OCI-LY1 (cell line): ENCODE measurements around the gene TLCD4.

Source experiments
- H2AFZ ChIP-seq: fragments of 200-600 bp; sonication (generic), shearing (Covaris generic); 2 replicates; pipeline ENCODE4 v1.6.0; 2014; ENCODE audit warnings: antibody characterized with exemption, mild to moderate bottlenecking, low read length
- H3F3A ChIP-seq: fragments of 200-600 bp; sonication (generic), shearing (Covaris generic); 2 replicates; pipeline ENCODE4 v1.6.0; 2014; ENCODE audit warnings: mild to moderate bottlenecking, antibody characterized with exemption, low read length, moderate library complexity; ENCODE audit not compliant: insufficient read depth
- H3K27ac ChIP-seq: fragments of 200-600 bp; sonication (generic); 2 replicates; pipeline ENCODE4 v1.5.1; 2014; ENCODE audit warnings: low read length, mixed run types, mild to moderate bottlenecking, low read depth; ENCODE audit not compliant: poor library complexity, severe bottlenecking
- H3K27me3 ChIP-seq: fragments of 200-600 bp; sonication (generic); 2 replicates; pipeline ENCODE4 v1.6.0; 2014; ENCODE audit warnings: antibody characterized with exemption, mild to moderate bottlenecking, low read length, moderate library complexity; ENCODE audit not compliant: insufficient read depth
- H3K36me3 ChIP-seq: fragments of 200-600 bp; sonication (generic); 2 replicates; pipeline ENCODE4 v1.6.1; 2014; ENCODE audit warnings: mild to moderate bottlenecking, antibody characterized with exemption, low read length, moderate library complexity, mixed read lengths; ENCODE audit not compliant: insufficient read depth
- H3K4me1 ChIP-seq: fragments of 200-600 bp; sonication (generic); 2 replicates; pipeline ENCODE4 v1.5.1; 2014; ENCODE audit warnings: mild to moderate bottlenecking, low read length, moderate library complexity; ENCODE audit not compliant: insufficient read depth, severe bottlenecking
- H3K4me2 ChIP-seq: fragments of 200-600 bp; sonication (generic), shearing (Covaris generic); 2 replicates; pipeline ENCODE4 v1.6.1; 2014; ENCODE audit warnings: low read length
- H3K4me3 ChIP-seq: fragments of 200-600 bp; sonication (generic); 2 replicates; pipeline ENCODE4 v1.5.1; 2014; ENCODE audit warnings: low read length, low read depth, mild to moderate bottlenecking, mixed read lengths; ENCODE audit not compliant: poor library complexity, severe bottlenecking
- H3K79me2 ChIP-seq: fragments of 200-600 bp; shearing (Covaris generic); 2 replicates; pipeline ENCODE4 v1.6.1; 2016; ENCODE audit warnings: mixed run types, low read length, mixed read lengths; ENCODE audit not compliant: insufficient read depth
- H3K9ac ChIP-seq: fragments of 200-600 bp; sonication (generic), shearing (Covaris generic); 2 replicates; pipeline ENCODE4 v1.6.1; 2014; ENCODE audit warnings: mild to moderate bottlenecking, low read length, mixed read lengths
- H3K9me2 ChIP-seq: fragments of 200-600 bp; sonication (generic), shearing (Covaris generic); 2 replicates; pipeline ENCODE4 v1.6.1; 2014; ENCODE audit warnings: low read depth, mild to moderate bottlenecking, low read length, mixed read lengths
- H3K9me3 ChIP-seq: fragments of 200-600 bp; shearing (Covaris generic); 2 replicates; pipeline ENCODE4 v1.6.1; 2014; ENCODE audit warnings: low read length, mixed read lengths
- H4K20me1 ChIP-seq: fragments of 200-600 bp; sonication (generic), shearing (Covaris generic); 2 replicates; pipeline ENCODE4 v1.6.0; 2016; ENCODE audit warnings: mild to moderate bottlenecking, low read length; ENCODE audit not compliant: insufficient read depth
- EZH2 ChIP-seq: fragments of 200-600 bp; sonication (generic), shearing (Covaris generic); IDR thresholded peaks from 2 replicates; pipeline ENCODE4 v1.8.0; 2017; ENCODE audit warnings: borderline replicate concordance, mixed run types, mild to moderate bottlenecking, antibody characterized with exemption, low read length, moderate library complexity, mixed read lengths
- TF ChIP-seq, protein P1 (sequence below): fragments of 200-600 bp; sonication (generic), shearing (Covaris generic); IDR thresholded peaks from 2 replicates; pipeline ENCODE4 v1.5.1; 2017; ENCODE audit warnings: mild to moderate bottlenecking, antibody characterized with exemption, low read length, moderate library complexity, mixed read lengths

The TLCD4 gene

DNA sequence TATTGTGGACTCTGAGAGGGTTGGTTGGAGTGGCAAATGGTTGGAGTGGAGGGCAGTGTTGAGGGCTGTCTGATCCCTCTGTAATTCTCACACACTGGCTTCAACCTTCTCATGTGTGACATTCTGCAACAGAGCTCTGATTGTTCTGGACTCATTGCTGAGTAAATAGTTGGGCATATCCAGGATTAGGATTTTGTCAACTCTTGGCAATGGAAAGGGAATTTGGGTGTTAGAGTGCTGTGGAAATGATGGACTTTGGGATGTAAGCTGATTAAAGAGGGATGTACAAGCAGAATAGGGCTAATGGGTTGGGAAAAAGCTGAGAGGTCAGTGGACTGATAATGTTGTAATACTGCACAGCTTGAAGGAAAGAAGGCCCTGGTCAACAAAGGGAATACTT, 16.5 kb downstream of the TLCD4 start:
- H3K27ac ChIP-seq: no peak overlapping the region
- no peak overlapping the region for H3K4me3 ChIP-seq
- no peak overlapping the region for H3K9ac ChIP-seq
- no peak for TF ChIP-seq EZH2
- TF ChIP-seq, protein P1, sequence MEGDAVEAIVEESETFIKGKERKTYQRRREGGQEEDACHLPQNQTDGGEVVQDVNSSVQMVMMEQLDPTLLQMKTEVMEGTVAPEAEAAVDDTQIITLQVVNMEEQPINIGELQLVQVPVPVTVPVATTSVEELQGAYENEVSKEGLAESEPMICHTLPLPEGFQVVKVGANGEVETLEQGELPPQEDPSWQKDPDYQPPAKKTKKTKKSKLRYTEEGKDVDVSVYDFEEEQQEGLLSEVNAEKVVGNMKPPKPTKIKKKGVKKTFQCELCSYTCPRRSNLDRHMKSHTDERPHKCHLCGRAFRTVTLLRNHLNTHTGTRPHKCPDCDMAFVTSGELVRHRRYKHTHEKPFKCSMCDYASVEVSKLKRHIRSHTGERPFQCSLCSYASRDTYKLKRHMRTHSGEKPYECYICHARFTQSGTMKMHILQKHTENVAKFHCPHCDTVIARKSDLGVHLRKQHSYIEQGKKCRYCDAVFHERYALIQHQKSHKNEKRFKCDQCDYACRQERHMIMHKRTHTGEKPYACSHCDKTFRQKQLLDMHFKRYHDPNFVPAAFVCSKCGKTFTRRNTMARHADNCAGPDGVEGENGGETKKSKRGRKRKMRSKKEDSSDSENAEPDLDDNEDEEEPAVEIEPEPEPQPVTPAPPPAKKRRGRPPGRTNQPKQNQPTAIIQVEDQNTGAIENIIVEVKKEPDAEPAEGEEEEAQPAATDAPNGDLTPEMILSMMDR: no peak
- no peaks in the 10 kb centered on the region for H3F3A ChIP-seq
- H4K20me1 ChIP-seq: no peaks in the 10 kb centered on the region
- H3K4me2 ChIP-seq: no peak overlapping the region
- H3K79me2 ChIP-seq: no peaks in the 10 kb centered on the region
- no peaks in the 10 kb centered on the region; the same call in 1 of the 2 replicates for H3K27me3 ChIP-seq
- H3K4me1 ChIP-seq: no peaks in the 10 kb centered on the region
- H3K9me2 ChIP-seq: no peaks in the 10 kb centered on the region
- H3K9me3 ChIP-seq: no peaks in the 10 kb centered on the region
- H3K36me3 ChIP-seq: no peaks in the 10 kb centered on the region
- H2AFZ ChIP-seq: no peak overlapping the region

DNA sequence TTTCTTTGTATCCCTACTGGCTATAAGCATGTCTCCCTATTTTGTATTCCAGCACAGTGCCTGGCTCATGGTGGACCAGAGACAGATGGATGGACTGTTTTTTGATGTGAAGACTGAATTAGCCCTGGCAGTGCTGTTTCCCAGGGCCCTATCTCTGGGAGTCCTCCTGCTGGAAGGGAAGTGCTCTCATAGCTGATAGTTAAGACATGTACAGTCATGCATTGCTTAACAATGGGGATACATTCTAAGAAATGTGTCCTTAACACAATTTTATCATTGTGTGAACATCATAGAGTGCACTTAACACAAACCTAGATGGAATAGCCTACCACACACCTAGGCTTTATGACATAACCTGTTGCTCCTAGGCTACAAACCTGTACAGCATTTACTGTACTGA, 21.1 kb downstream of the TLCD4 start:
- H3K27ac ChIP-seq: no peak overlapping the region
- TF ChIP-seq, protein P1: no peak
- TF ChIP-seq EZH2: no peak
- no peaks in the 10 kb centered on the region for H3K9me2 ChIP-seq
- no peak overlapping the region for H2AFZ ChIP-seq
- no peaks in the 10 kb centered on the region for H3K27me3 ChIP-seq
- H4K20me1 ChIP-seq: no peaks in the 10 kb centered on the region
- H3F3A ChIP-seq: no peaks in the 10 kb centered on the region
- no peak overlapping the region for H3K4me2 ChIP-seq
- no peaks in the 10 kb centered on the region for H3K4me1 ChIP-seq
- no peak overlapping the region for H3K4me3 ChIP-seq
- no peak overlapping the region for H3K9ac ChIP-seq
- H3K36me3 ChIP-seq: no peaks in the 10 kb centered on the region
- no peaks in the 10 kb centered on the region for H3K79me2 ChIP-seq
- no peaks in the 10 kb centered on the region for H3K9me3 ChIP-seq

DNA sequence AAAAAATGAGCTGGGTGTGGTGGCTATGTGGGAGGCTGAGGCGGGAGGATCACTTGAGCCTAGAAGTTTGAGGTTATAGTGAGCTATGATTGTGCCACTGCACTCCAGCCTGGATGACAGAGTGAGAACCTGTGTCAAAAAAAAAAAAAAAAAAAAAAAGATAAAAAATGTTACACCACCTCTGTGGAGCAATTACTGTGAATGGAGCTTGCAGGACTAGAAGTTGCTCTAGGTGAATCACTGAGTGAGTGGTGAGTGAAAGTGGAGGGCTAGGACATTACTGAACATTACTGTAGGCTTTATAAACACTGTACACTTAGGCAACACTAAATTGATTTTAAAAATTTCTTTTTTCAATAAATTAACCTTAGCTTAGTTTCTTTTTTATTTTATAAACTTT, 21.9 kb downstream of the TLCD4 start:
- Histone ChIP-seq H3K27me3 (no peaks in the 10 kb centered on the region), H3K4me3 (no peak overlapping the region), H3K36me3 (no peaks in the 10 kb centered on the region), H3K4me2 (no peak overlapping the region), H3K79me2 (no peaks in the 10 kb centered on the region), H4K20me1 (no peaks in the 10 kb centered on the region), H3K9me2 (no peaks in the 10 kb centered on the region), H3F3A (no peaks in the 10 kb centered on the region), H3K4me1 (no peaks in the 10 kb centered on the region), H2AFZ (no peak overlapping the region), H3K9me3 (no peaks in the 10 kb centered on the region), H3K27ac (no peak overlapping the region), H3K9ac (no peak overlapping the region)
- TF ChIP-seq, protein P1: no peak
- TF ChIP-seq EZH2: no peak
